ENCODE measurements around the gene CFAP52.

The CFAP52 gene

GRCh38 chr17:9576521-9577372 lies at the start of gene CFAP52:
Gene CFAP52 (plus strand): TSS chr17:9576642. CDS start chr17:9576696, 54 bp downstream.
- Histone ChIP-seq H3K9me3 (ENCODE audit: control insufficient read depth, insufficient read depth, low read length) (no peaks in the 10 kb centered on the region), H3K9ac (ENCODE audit: low read depth, low read length) (peak within 1 kb of the TSS; percentile 75), H3K4me1 (ENCODE audit: insufficient read depth, low read length) (no peaks in the 10 kb centered on the region), H3K36me3 (ENCODE audit: insufficient read depth, low read length) (no peaks in the 10 kb centered on the region)

GRCh38 chr17:9527788-9528187 lies 48.7 kb upstream of the CFAP52 start:
- no peaks in the 10 kb centered on the region for H3K36me3 ChIP-seq (ENCODE audit: insufficient read depth, low read length)
- no peaks in the 10 kb centered on the region for H3K4me1 ChIP-seq (ENCODE audit: insufficient read depth, low read length)
- H3K9me3 ChIP-seq (ENCODE audit: control insufficient read depth, insufficient read depth, low read length): no peaks in the 10 kb centered on the region
- H3K9ac ChIP-seq (ENCODE audit: low read depth, low read length): no peak overlapping the region

GRCh38 chr17:9529033-9529700 lies 47.3 kb upstream of the CFAP52 start:
- Histone ChIP-seq H3K4me1 (ENCODE audit: insufficient read depth, low read length) (no peaks in the 10 kb centered on the region), H3K36me3 (ENCODE audit: insufficient read depth, low read length) (no peaks in the 10 kb centered on the region), H3K9me3 (ENCODE audit: control insufficient read depth, insufficient read depth, low read length) (no peaks in the 10 kb centered on the region), H3K9ac (ENCODE audit: low read depth, low read length) (no peak overlapping the region)

GRCh38 chr17:9531034-9531433 lies 45.4 kb upstream of the CFAP52 start:
- Histone ChIP-seq H3K9me3 (ENCODE audit: control insufficient read depth, insufficient read depth, low read length) (no peaks in the 10 kb centered on the region), H3K9ac (ENCODE audit: low read depth, low read length) (no peak overlapping the region), H3K36me3 (ENCODE audit: insufficient read depth, low read length) (no peaks in the 10 kb centered on the region)

GRCh38 chr17:9532715-9533114 lies 43.7 kb upstream of the CFAP52 start:
- no peaks in the 10 kb centered on the region for H3K9me3 ChIP-seq (ENCODE audit: control insufficient read depth, insufficient read depth, low read length)
- H3K4me1 ChIP-seq (ENCODE audit: insufficient read depth, low read length): 0 out of 2 replicates have a peak, but pooled peaks cover 7% of the 10 kb centered on the region
- H3K36me3 ChIP-seq (ENCODE audit: insufficient read depth, low read length): no peaks in the 10 kb centered on the region
- H3K9ac ChIP-seq (ENCODE audit: low read depth, low read length): no peak overlapping the region

More at GRCh38 chr17:9531034-9531433, 45.4 kb upstream of the CFAP52 start:
- 0 out of 2 replicates have a peak, but pooled peaks cover 2% of the 10 kb centered on the region for H3K4me1 ChIP-seq (ENCODE audit: insufficient read depth, low read length)

GRCh38 chr17:9533441-9533840 lies 43.0 kb upstream of the CFAP52 start:
- Histone ChIP-seq H3K36me3 (ENCODE audit: insufficient read depth, low read length) (no peaks in the 10 kb centered on the region), H3K9ac (ENCODE audit: low read depth, low read length) (no peak overlapping the region), H3K4me1 (ENCODE audit: insufficient read depth, low read length) (0 out of 2 replicates have a peak, but pooled peaks cover 7% of the 10 kb centered on the region), H3K9me3 (ENCODE audit: control insufficient read depth, insufficient read depth, low read length) (no peaks in the 10 kb centered on the region)

GRCh38 chr17:9536061-9536460 lies 40.4 kb upstream of the CFAP52 start:
- Histone ChIP-seq H3K9ac (ENCODE audit: low read depth, low read length) (no peak overlapping the region), H3K36me3 (ENCODE audit: insufficient read depth, low read length) (no peaks in the 10 kb centered on the region), H3K9me3 (ENCODE audit: control insufficient read depth, insufficient read depth, low read length) (no peaks in the 10 kb centered on the region), H3K4me1 (ENCODE audit: insufficient read depth, low read length) (0 out of 2 replicates have a peak, but pooled peaks cover 7% of the 10 kb centered on the region)

- Histone ChIP-seq H3K36me3 (ENCODE audit: insufficient read depth, low read length) (no peaks in the 10 kb centered on the region), H3K4me1 (ENCODE audit: insufficient read depth, low read length) (0 out of 2 replicates have a peak, but pooled peaks cover 7% of the 10 kb centered on the region), H3K9ac (ENCODE audit: low read depth, low read length) (no peak overlapping the region), H3K9me3 (ENCODE audit: control insufficient read depth, insufficient read depth, low read length) (no peaks in the 10 kb centered on the region)
These were observed 39.2 kb upstream of the CFAP52 start for GRCh38 chr17:9537177-9537776.

GRCh38 chr17:9538626-9539025 lies 37.8 kb upstream of the CFAP52 start:
- Histone ChIP-seq H3K4me1 (ENCODE audit: insufficient read depth, low read length) (0 out of 2 replicates have a peak, but pooled peaks cover 7% of the 10 kb centered on the region), H3K9ac (ENCODE audit: low read depth, low read length) (no peak overlapping the region), H3K36me3 (ENCODE audit: insufficient read depth, low read length) (no peaks in the 10 kb centered on the region), H3K9me3 (ENCODE audit: control insufficient read depth, insufficient read depth, low read length) (no peaks in the 10 kb centered on the region)

GRCh38 chr17:9541718-9542117 lies 34.7 kb upstream of the CFAP52 start:
- no peaks in the 10 kb centered on the region for H3K4me1 ChIP-seq (ENCODE audit: insufficient read depth, low read length)
- H3K36me3 ChIP-seq (ENCODE audit: insufficient read depth, low read length): no peaks in the 10 kb centered on the region
- no peaks in the 10 kb centered on the region for H3K9me3 ChIP-seq (ENCODE audit: control insufficient read depth, insufficient read depth, low read length)
- H3K9ac ChIP-seq (ENCODE audit: low read depth, low read length): no peak overlapping the region

- Histone ChIP-seq H3K36me3 (ENCODE audit: insufficient read depth, low read length) (no peaks in the 10 kb centered on the region), H3K9me3 (ENCODE audit: control insufficient read depth, insufficient read depth, low read length) (no peaks in the 10 kb centered on the region), H3K9ac (ENCODE audit: low read depth, low read length) (no peak overlapping the region), H3K4me1 (ENCODE audit: insufficient read depth, low read length) (no peaks in the 10 kb centered on the region)
These were observed 32.2 kb upstream of the CFAP52 start for GRCh38 chr17:9544221-9544620.

GRCh38 chr17:9549215-9549614 lies 27.2 kb upstream of the CFAP52 start:
- no peak overlapping the region for H3K9ac ChIP-seq (ENCODE audit: low read depth, low read length)
- H3K9me3 ChIP-seq (ENCODE audit: control insufficient read depth, insufficient read depth, low read length): no peaks in the 10 kb centered on the region
- H3K36me3 ChIP-seq (ENCODE audit: insufficient read depth, low read length): no peaks in the 10 kb centered on the region
- H3K4me1 ChIP-seq (ENCODE audit: insufficient read depth, low read length): no peaks in the 10 kb centered on the region

GRCh38 chr17:9553181-9553580 lies 23.3 kb upstream of the CFAP52 start:
- H3K9ac ChIP-seq (ENCODE audit: low read depth, low read length): no peak overlapping the region
- no peaks in the 10 kb centered on the region for H3K36me3 ChIP-seq (ENCODE audit: insufficient read depth, low read length)
- H3K9me3 ChIP-seq (ENCODE audit: control insufficient read depth, insufficient read depth, low read length): no peaks in the 10 kb centered on the region
- H3K4me1 ChIP-seq (ENCODE audit: insufficient read depth, low read length): no peaks in the 10 kb centered on the region

- Histone ChIP-seq H3K4me1 (ENCODE audit: insufficient read depth, low read length) (no peaks in the 10 kb centered on the region), H3K9me3 (ENCODE audit: control insufficient read depth, insufficient read depth, low read length) (no peaks in the 10 kb centered on the region), H3K36me3 (ENCODE audit: insufficient read depth, low read length) (no peaks in the 10 kb centered on the region), H3K9ac (ENCODE audit: low read depth, low read length) (no peak overlapping the region)
These were observed 22.8 kb upstream of the CFAP52 start for GRCh38 chr17:9553596-9553995.
